Measurements from ENCODE around the gene SLC66A1. TPM values are rescaled to one million over a fixed set of nuclear protein-coding genes. Genes with fewer than 3 reads are reported as not detected.

SLC66A1 gene
- total RNA-seq, 1 experiment from 2014 or later, result 27.7 TPM

- Histone ChIP-seq H3F3A (ENCODE audit: low read length, unreplicated experiment) (no peaks in the 10 kb centered on the region), H3K4me3 (ENCODE audit: low read length) (no peak overlapping the region), H3K4me1 (ENCODE audit: insufficient read depth, low read length) (no peaks in the 10 kb centered on the region), H3K27me3 (ENCODE audit: low read length) (no peaks in the 10 kb centered on the region), H3K9me3 (ENCODE audit: low read length) (no peaks in the 10 kb centered on the region), H2AFZ (ENCODE audit: low read length) (no peak overlapping the region), H3K4me2 (ENCODE audit: low read length) (no peak overlapping the region), H3K27ac (ENCODE audit: low read length) (no peak overlapping the region), H4K20me1 (ENCODE audit: low read length) (no peaks in the 10 kb centered on the region), H3K79me2 (ENCODE audit: low read length) (no peaks in the 10 kb centered on the region), H3K9me2 (replicated peaks; ENCODE audit: low read length) (no peaks in the 10 kb centered on the region), H3K9ac (ENCODE audit: low read length) (no peak overlapping the region), H3K36me3 (ENCODE audit: low read depth, low read length) (peaks cover 10% of the 10 kb centered on the region; the same call in 1 of the 2 replicates)
- BruUV-seq (replicated peaks), result no TSS peak
- intact Hi-C loops (cut with micrococcal nuclease), result no loop called here
- ChIA-PET POLR2A (ENCODE audit: unreplicated experiment) (interaction anchor here (0.6 kb wide), 1 partner anchor 726 kb away, joined by 4 read pairs; no protein-coding TSS in a partner anchor), CTCF (no interaction called here)
- DNase-seq (no peak), ATAC-seq (no peak)
- no peak for TF ChIP-seq EZH2phosphoT487 (IDR thresholded peaks at IDR 0.05; ENCODE audit: borderline replicate concordance, low read length)
- TF ChIP-seq CTCF (conservative IDR thresholded peaks at IDR 0.05; ENCODE audit: low read depth, low read length), result no peak
- TF ChIP-seq EZH2 (IDR thresholded peaks at IDR 0.05; ENCODE audit: low read length, unreplicated experiment), result no peak
Measured at GRCh38 chr1:19349999-19350398, 37.9 kb downstream of the SLC66A1 start.

GRCh38 chr1:19350566-19350965 lies 38.4 kb downstream of the SLC66A1 start:
- POLR2A ChIA-PET (ENCODE audit: unreplicated experiment), result no interaction called here

More at GRCh38 chr1:19350566-19350965, 38.4 kb downstream of the SLC66A1 start:
- intact Hi-C loops (cut with micrococcal nuclease), result no loop called here
- no peak for ATAC-seq
- H3K4me1 ChIP-seq (ENCODE audit: insufficient read depth, low read length), result no peaks in the 10 kb centered on the region
- DNase-seq, result no peak
- CTCF ChIA-PET, result no interaction called here
- no peak overlapping the region for H3K27ac ChIP-seq (ENCODE audit: low read length)
- no peaks in the 10 kb centered on the region for H3K79me2 ChIP-seq (ENCODE audit: low read length)
- H4K20me1 ChIP-seq (ENCODE audit: low read length), result no peaks in the 10 kb centered on the region
- H2AFZ ChIP-seq (ENCODE audit: low read length), result no peak overlapping the region
- no TSS peak for BruUV-seq (replicated peaks)
- H3K4me3 ChIP-seq (ENCODE audit: low read length), result no peak overlapping the region
- H3K9me2 ChIP-seq (replicated peaks; ENCODE audit: low read length), result no peaks in the 10 kb centered on the region
- H3K4me2 ChIP-seq (ENCODE audit: low read length), result no peak overlapping the region
- H3F3A ChIP-seq (ENCODE audit: low read length, unreplicated experiment), result no peaks in the 10 kb centered on the region
- H3K27me3 ChIP-seq (ENCODE audit: low read length), result no peaks in the 10 kb centered on the region
- peaks cover 10% of the 10 kb centered on the region; the same call in 1 of the 2 replicates for H3K36me3 ChIP-seq (ENCODE audit: low read depth, low read length)
- H3K9ac ChIP-seq (ENCODE audit: low read length), result no peak overlapping the region
- H3K9me3 ChIP-seq (ENCODE audit: low read length), result no peaks in the 10 kb centered on the region
- TF ChIP-seq EZH2 (IDR thresholded peaks at IDR 0.05; ENCODE audit: low read length, unreplicated experiment) (no peak), EZH2phosphoT487 (IDR thresholded peaks at IDR 0.05; ENCODE audit: borderline replicate concordance, low read length) (no peak), CTCF (conservative IDR thresholded peaks at IDR 0.05; ENCODE audit: low read depth, low read length) (no peak)
